Activated B cell treated with CpG ODN at 0.5 μM for 24 hours (primary cell): Measurements from ENCODE around the gene MIX23. TPM values are rescaled to one million over a fixed set of nuclear protein-coding genes. Genes with fewer than 3 reads are reported as not detected.

Source experiments
- ATAC-seq: fragments of 200-7000 bp; cut with Tn5 transposase; one replicate; pipeline ENCODE4 v1.10.0; 2021; ENCODE audit warnings: low read depth, mild to moderate bottlenecking, moderate library complexity
- CTCF ChIA-PET: fragments of 350-600 bp; sonication (Branson Sonifier 250); formaldehyde crosslinking; loops from one replicate; lab custom pipeline; 2021; ENCODE audit warnings: antibody characterized with exemption; lab: Charles Lee
- POLR2A ChIA-PET: fragments of 350-600 bp; sonication (Branson Sonifier 250); formaldehyde crosslinking; loops from one replicate; lab custom pipeline; 2021; ENCODE audit warnings: antibody characterized with exemption; lab: Charles Lee
- DNase-seq: peaks from one replicate; pipeline ENCODE4 v3.0.0; 2022
- H3K27ac Mint-ChIP-seq: one replicate; pipeline ENCODE4 v1.8.0; 2020; ENCODE audit warnings: mixed read lengths
- H3K27me3 Mint-ChIP-seq: one replicate; pipeline ENCODE4 v1.8.0; 2021; ENCODE audit warnings: mixed read lengths
- H3K36me3 Mint-ChIP-seq: one replicate; pipeline ENCODE4 v1.8.0; 2021; ENCODE audit warnings: low read depth, mixed read lengths
- H3K4me1 Mint-ChIP-seq: one replicate; pipeline ENCODE4 v1.8.0; 2021; ENCODE audit warnings: mixed read lengths
- H3K4me3 Mint-ChIP-seq: one replicate; pipeline ENCODE4 v1.8.0; 2020; ENCODE audit warnings: mild to moderate bottlenecking, mixed read lengths
- H3K9me3 Mint-ChIP-seq: one replicate; pipeline ENCODE4 v1.8.0; 2020; ENCODE audit warnings: mixed read lengths
- intact Hi-C: fragments of 100-400 bp; cut with micrococcal nuclease; formaldehyde crosslinking; loops from one replicate; pipeline ENCODE4 v1.15.1; 2024
- total RNA-seq: library from RNA; stranded (reverse); gene quantifications from 2 replicates; pipeline ENCODE4 v1.2.3, GENCODE V29; 2022
- TF ChIP-seq, protein P1 (sequence below): fragments of 200-600 bp; IDR thresholded peaks from one replicate; pipeline ENCODE4 v1.8.0; 2022; ENCODE audit warnings: antibody characterized with exemption, mild to moderate bottlenecking

Gene MIX23
- 47.3 and 49.1 TPM in 2 replicates for total RNA-seq

DNA sequence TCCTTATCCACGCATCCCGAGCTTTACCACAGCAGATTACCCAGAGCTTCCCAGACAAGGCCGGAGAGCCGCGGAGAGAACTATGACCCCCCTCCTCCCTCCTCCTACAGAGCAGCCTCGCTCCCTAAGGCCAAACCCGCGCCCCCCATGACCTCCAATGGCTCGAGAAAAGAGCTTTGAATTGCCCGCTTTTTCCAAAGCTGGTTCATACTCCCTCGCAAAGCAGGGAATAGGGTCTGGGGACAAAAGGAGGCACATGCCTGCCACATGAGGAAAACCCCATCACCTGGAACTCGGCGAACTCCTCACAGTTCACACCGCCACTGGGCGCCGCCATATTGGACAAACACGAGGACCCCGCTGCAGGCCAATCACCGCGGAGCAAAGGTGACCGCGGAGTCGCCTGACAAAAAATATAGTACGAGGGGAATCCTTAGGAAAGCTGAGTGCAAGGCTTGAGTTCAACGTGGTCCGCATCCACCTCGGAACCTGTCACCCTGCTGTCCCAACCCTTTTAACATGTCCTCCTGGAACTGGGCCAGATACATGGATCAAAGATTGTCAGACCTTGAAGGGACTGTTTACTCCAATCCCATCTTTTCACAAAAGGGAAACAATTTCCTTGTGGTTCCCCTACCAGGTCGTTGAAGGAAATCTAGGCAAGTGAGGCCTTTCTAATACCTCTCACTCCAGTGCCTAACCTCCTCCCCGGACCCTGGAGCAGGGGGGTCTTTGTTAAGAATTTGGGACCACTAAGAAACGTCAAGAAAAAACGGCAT is at the start of gene MIX23:
MIX23 (minus strand) TSS at position 344 of the 779 bp plus-strand sequence; CDS start at position 337, 7 bp downstream.
- peaks cover 31% of the 10 kb centered on the region for H3K4me1 Mint-ChIP-seq
- TF ChIP-seq, protein P1, sequence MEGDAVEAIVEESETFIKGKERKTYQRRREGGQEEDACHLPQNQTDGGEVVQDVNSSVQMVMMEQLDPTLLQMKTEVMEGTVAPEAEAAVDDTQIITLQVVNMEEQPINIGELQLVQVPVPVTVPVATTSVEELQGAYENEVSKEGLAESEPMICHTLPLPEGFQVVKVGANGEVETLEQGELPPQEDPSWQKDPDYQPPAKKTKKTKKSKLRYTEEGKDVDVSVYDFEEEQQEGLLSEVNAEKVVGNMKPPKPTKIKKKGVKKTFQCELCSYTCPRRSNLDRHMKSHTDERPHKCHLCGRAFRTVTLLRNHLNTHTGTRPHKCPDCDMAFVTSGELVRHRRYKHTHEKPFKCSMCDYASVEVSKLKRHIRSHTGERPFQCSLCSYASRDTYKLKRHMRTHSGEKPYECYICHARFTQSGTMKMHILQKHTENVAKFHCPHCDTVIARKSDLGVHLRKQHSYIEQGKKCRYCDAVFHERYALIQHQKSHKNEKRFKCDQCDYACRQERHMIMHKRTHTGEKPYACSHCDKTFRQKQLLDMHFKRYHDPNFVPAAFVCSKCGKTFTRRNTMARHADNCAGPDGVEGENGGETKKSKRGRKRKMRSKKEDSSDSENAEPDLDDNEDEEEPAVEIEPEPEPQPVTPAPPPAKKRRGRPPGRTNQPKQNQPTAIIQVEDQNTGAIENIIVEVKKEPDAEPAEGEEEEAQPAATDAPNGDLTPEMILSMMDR = no peak
- no peaks in the 10 kb centered on the region for H3K27me3 Mint-ChIP-seq
- ChIA-PET CTCF (interaction anchor here (3.4 kb wide), 1 partner anchor 836 kb away, joined by 16 read pairs; the partner anchor contains the start of gene POLQ), POLR2A (interaction anchor here (0.6 to 2.8 kb wide), 9 partner anchors 19 to 722 kb away, joined by 3 to 55 read pairs (median 6); partner anchors contain the start of genes HCLS1, HSPBAP1 and WDR5B)
- peak; percentile 51 for ATAC-seq
- H3K4me3 Mint-ChIP-seq = peak within 1 kb of the TSS; percentile 94
- intact Hi-C loops = loop anchor here (1.0 to 5.0 kb wide), 6 partner anchors 33 to 818 kb away; partner anchors contain the start of genes HCLS1, KPNA1, SEC22A and WDR5B
- peak within 1 kb of the TSS; percentile 91 for H3K27ac Mint-ChIP-seq
- H3K36me3 Mint-ChIP-seq = peaks cover 18% of the 10 kb centered on the region
- no peaks in the 10 kb centered on the region for H3K9me3 Mint-ChIP-seq
- DNase-seq = peak; percentile 76

DNA sequence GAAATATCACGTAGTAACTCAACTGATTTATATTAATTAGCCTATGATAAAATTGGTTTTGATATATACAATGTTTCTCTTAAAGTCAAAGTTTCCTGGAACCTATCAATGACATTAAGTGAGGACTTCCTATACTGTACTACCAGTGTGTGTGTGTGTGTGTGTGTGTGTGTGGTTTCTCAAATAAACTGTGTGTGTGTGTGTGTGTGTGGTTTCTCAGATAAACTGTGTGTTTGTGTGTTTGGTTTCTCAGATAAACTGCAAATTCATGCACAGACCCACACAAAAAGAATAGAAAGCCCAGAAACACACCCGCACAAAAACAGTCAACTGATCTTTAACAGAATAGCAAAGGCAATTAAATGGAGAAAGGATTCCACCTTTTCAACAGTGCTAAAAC is 47.3 kb upstream of the MIX23 start:
- no peak overlapping the region for H3K27ac Mint-ChIP-seq
- ChIA-PET POLR2A (no interaction called here), CTCF (no interaction called here)
- H3K4me3 Mint-ChIP-seq = no peak overlapping the region
- peaks cover 4% of the 10 kb centered on the region for H3K9me3 Mint-ChIP-seq
- peaks cover 83% of the 10 kb centered on the region for H3K36me3 Mint-ChIP-seq
- no peaks in the 10 kb centered on the region for H3K27me3 Mint-ChIP-seq
- intact Hi-C loops = no loop called here
- no peak for ATAC-seq
- no peak for DNase-seq
- TF ChIP-seq, protein P1 = no peak
- H3K4me1 Mint-ChIP-seq = no peaks in the 10 kb centered on the region

DNA sequence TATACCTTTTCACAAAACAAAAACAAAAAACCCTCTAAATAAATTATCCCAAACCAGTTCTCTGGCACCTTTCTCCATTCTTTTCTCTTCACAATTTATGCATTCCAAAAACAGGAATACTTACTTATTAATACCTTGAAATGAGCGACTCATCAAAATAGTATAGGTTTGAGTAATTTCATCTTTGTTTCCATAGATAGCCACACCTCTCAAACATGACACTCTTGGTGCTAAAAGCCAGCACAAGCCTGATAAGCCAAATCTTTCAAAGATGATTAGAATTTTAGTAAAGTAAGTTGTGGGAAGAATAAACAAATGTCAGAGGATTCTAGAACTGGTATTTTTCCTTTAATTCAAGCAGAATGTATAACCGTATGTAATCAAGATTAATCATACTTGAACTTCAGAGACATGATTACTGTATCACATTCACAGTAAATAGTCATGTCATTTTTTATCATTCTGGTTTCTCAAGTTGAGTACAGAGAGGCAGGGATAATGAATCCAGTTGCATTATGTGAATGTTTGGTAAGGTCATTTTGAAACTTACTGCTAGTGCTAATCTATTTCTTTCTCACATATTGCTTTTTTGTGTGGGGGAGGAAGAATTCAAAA is 44.9 kb upstream of the MIX23 start:
- ChIA-PET CTCF (no interaction called here), POLR2A (interaction anchor here (0.6 kb wide), 1 partner anchor 136 kb away, joined by 4 read pairs; the partner anchor contains the start of genes DTX3L and PARP9)
- DNase-seq (no peak), ATAC-seq (no peak)
- Mint-ChIP-seq H3K4me3 (no peak overlapping the region), H3K27ac (no peak overlapping the region), H3K4me1 (no peaks in the 10 kb centered on the region), H3K36me3 (peaks cover 79% of the 10 kb centered on the region), H3K9me3 (peaks cover 4% of the 10 kb centered on the region), H3K27me3 (no peaks in the 10 kb centered on the region)
- intact Hi-C loops = no loop called here
- TF ChIP-seq, protein P1 = no peak

DNA sequence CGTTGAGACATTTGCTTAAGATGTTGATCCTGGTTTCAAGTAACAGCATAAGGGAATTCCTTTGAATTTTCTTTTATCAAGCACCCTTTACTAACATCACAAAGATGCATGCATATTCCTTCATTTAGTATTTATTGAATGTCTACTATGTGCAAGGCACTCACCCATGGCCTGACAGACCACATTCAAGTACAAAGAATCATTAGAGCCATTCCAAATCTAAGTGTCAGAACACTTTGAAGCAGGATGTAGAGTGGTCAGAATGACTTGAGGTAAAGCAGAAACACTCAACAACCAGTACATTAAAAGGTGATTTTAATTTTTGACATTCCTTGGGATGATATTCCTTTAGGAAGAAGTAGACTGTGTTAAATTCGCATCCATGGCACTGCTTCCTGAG is 38.8 kb upstream of the MIX23 start:
- no peak overlapping the region for H3K27ac Mint-ChIP-seq
- H3K36me3 Mint-ChIP-seq = peaks cover 50% of the 10 kb centered on the region
- peaks cover 14% of the 10 kb centered on the region for H3K4me1 Mint-ChIP-seq
- ChIA-PET CTCF (no interaction called here), POLR2A (no interaction called here)
- ATAC-seq = no peak
- TF ChIP-seq, protein P1 = no peak
- no peak overlapping the region for H3K4me3 Mint-ChIP-seq
- intact Hi-C loops = no loop called here
- no peak for DNase-seq
- H3K9me3 Mint-ChIP-seq = no peaks in the 10 kb centered on the region
- no peaks in the 10 kb centered on the region for H3K27me3 Mint-ChIP-seq

DNA sequence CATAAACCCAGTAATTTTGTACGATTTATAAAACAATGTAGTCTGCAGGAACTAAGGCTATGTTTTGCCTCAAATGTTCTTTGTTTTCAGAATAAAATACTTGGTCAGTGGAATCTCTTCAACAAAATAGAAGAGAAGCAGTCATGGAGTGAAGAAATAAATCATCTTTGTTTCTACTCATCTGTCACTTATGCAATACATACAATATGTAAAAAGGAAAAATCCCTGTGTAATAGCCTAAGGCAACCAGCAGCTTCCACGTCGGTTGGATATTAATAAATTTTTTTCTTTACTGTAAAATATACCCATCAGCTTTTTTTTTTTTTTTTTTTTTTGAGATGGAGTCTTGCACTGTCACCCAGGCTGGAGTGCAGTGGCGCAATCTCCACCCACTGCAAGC is 38.1 kb upstream of the MIX23 start:
- ChIA-PET CTCF (no interaction called here), POLR2A (interaction anchor here (0.6 kb wide), 1 partner anchor 79 kb away, joined by 4 read pairs; no protein-coding TSS in a partner anchor)
- intact Hi-C loops = no loop called here
- Mint-ChIP-seq H3K4me1 (peaks cover 20% of the 10 kb centered on the region), H3K36me3 (peaks cover 48% of the 10 kb centered on the region), H3K9me3 (no peaks in the 10 kb centered on the region), H3K27me3 (no peaks in the 10 kb centered on the region), H3K27ac (no peak overlapping the region), H3K4me3 (no peak overlapping the region)
- no peak for ATAC-seq
- DNase-seq = no peak
- TF ChIP-seq, protein P1 = no peak
